GM03348 (cell line): ENCODE measurements around the gene CCK.
"Not testable (repeated sequence)": the region's sequence is repeated elsewhere in the genome, so short reads cannot be mapped to it uniquely, and the experiment has no call there.

Source experiments
- DNase-seq: peaks from one replicate; pipeline ENCODE4 v3.0.0; 2012; ENCODE audit warnings: low spot score

The CCK gene

GRCh38 chr3:42266085-42266484, at the start of gene CCK:
Gene CCK (minus strand): TSS chr3:42266185. CDS start chr3:42263630, 2,555 bp downstream.
- no peak for DNase-seq

DNA sequence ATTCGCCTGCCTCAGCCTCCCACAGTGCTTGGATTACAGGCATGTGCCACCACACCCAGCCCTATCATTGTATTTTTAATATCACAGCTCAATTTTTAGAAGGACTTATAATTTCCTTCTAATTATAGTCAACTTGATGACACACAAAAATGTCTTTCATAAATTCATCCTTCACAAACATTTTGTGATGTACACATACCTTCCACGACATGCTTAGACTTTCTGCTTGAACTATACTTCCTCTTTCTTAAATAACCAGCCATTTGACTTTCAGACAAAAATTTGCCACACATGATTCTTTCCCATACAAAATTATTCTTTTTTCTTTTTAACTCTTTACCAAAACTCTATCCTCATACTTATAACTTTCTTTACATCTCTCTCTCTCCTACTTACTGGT, 48.4 kb upstream of the CCK start:
- DNase-seq, result no peak

- DNase-seq, result no peak
These were observed 42.7 kb upstream of the CCK start for GRCh38 chr3:42308651-42309050.

DNA sequence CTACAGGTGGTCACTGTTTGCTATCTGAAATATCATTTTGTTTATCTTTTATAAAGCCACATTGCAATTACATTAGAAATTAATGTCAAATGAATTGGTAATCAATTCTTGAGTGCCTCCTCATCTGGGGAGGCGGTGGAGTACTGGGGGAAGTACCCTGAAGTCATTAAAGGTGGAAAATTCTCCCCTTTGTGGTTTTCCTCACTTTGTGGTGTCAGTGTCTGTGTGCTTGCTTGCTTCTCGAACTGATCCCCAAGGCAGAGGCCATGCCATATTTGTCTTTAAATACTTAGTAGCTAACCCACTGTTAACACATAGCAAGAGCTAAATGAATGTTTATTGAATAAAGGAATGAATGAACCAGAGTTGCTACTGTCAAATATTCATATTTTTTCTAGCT, 40.5 kb upstream of the CCK start:
- DNase-seq, result no peak

GRCh38 chr3:42302924-42303634, 37.1 kb upstream of the CCK start:
- no peak for DNase-seq

DNA sequence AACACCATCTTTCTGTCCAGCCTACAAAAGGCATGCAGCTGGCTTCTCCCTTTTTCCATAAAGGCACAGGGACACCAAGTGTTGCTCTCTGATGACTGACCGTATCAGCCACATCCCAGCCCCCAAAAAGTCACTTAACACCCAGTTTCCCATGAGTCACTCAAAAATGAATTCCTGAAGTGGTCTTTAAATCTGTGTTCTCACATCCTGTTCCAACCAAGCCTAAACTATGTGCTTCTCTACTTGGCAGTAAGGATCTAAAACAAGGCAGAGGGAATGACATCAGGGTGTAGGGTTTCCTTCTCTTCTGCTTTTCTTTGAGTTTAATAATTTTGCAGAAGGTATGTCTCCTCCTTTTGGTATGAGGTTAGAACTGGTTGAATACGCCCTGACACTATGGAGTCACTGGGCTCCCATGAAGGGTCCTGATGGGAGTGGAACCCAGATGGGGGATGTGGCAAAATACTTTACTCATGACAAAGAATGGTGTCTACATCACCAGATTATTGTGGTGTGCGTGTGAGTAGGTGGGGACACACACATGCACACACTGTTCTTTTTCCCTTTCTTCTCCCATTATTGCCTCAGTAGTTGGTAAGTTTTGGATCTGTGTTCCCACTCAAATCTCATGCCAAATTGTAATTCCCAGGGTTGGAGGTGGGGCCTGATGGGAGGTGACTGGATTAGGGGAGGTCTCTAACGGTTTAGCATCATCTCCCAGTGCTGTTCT, 35.6 kb upstream of the CCK start:
- no peak for DNase-seq

DNA sequence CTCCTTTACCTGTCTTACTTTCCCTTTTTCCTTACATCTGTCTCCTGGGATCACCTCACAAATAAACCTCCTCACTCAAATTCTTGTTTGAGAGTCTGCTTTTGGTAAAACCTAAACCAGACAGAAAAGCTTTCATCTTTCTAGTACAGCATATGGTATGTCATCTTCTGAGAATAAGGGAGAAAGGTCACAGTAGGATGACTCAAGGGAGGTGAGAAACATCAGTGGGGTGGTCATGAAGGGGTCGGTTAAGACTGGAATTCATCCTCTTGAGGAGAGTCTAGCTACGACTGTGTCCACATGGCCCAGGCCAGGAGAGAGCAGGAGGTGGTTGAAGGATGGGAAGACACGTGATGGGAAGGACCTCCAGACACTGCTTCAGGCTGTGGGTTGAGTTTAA, 34.8 kb upstream of the CCK start:
- no peak for DNase-seq

- peak; percentile 54 for DNase-seq
These were observed 34.0 kb upstream of the CCK start for GRCh38 chr3:42300013-42300412.

DNA sequence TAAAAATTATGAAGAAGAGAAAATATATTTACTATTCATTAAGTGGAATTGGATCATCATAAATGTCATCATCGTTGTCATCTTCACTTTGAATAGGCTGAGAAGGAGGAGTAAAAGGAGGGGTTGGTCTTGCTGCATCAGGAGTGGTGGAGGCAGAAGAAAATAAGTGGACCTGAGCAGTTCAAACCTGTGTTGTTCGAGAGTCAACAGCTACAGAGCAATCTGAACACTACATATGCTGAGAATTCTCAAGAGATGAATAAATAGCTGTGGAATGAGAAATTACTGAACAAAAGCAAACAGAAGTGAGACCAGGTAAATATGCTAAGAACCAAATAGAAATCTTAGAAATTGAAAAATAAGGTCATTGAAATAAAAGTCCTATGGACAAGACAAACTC, 32.3 kb upstream of the CCK start:
- DNase-seq, result no peak

GRCh38 chr3:42292009-42292408, 26.0 kb upstream of the CCK start:
- DNase-seq, result no peak

GRCh38 chr3:42290966-42291714, 25.2 kb upstream of the CCK start:
- DNase-seq, result no peak

DNA sequence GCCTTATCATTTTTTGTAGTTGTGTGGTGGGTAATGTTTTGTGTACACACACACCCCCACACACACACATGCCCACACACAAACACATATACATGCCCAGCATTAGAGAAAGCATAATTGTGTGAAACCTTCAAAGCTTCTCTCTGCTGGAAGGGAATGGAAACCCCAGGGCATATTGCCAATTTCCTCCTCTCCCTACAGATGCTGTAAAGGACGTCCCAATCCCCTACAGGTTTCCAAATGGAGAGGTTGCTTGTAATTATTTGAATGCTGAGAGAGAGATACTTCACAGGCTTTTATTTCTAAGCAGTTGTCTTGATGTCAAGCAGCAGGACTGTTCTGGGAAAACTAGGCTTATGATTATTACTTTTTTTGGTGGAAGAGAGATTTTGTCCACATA, 23.0 kb upstream of the CCK start:
- DNase-seq, result no peak

DNA sequence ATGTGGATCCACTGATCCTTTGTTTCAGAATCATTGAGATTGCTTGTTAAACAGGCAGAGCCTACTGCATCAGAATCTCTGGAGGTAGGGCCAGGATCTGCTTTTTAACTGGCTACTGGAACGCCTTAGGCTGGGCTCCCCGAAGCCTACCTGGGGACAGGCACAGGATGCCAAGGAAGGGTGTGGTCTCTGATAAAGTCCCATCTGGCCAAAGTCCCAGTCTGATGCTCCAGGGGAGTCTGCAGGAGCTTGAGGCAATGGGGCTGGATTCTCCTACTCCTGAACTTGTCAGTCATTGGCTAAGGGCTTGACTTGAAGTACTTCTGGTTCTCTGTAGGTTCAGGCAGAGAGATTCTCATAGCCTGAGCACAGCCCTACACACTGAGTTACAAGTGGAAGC, 22.4 kb upstream of the CCK start:
- DNase-seq, result no peak

GRCh38 chr3:42287423-42287822, 21.4 kb upstream of the CCK start:
- DNase-seq, result not testable (repeated sequence)

GRCh38 chr3:42277676-42278075, 11.7 kb upstream of the CCK start:
- DNase-seq, result no peak

DNA sequence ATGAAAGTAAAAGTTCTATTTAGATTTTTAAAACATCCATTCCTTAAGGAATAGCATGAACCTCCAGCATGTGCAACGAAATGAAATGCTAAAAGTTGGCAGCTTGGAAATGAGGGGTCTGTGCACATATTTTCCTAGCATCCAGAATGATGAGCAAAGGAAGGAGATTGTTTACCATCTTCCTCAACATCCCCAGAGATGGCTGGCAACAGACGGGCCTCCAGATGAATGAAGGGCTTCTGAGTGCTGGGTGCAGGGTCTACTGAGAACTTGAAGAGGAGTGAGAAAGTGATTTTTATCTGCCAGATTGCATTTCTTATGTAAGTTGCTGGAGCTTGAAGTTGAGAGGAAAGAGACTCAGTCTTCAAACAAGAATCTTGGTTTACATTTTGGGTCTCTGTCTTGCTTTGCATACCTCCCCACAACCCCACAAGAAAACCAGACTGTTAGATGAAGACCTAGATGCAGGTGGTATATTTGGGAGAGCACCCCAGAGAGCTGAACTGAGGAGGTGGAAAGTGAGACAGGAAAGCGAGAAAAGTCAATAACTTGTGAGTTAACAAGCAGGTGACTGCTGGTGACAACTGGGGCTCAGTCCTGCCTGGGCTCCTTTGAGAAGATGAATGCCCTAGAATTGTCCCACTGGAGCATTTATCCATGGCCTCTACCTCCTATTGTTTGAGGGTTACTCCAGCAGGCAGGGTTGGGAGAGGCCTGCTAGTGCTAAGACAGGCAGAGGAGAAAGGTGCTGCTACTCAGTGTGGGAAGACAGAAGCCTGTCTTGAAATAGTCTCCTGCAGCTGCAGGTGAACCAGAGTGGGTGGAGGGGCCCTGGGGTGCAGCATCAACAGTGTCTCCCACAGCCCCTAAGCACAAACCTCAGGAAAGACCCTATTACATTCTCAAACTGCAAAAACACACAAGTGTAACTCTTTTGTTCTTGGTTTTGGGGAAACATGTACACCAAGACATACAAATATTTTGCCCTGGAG, 10.5 kb upstream of the CCK start:
- no peak for DNase-seq

- no peak for DNase-seq
These were observed 9.2 kb upstream of the CCK start for GRCh38 chr3:42275217-42275616.

DNA sequence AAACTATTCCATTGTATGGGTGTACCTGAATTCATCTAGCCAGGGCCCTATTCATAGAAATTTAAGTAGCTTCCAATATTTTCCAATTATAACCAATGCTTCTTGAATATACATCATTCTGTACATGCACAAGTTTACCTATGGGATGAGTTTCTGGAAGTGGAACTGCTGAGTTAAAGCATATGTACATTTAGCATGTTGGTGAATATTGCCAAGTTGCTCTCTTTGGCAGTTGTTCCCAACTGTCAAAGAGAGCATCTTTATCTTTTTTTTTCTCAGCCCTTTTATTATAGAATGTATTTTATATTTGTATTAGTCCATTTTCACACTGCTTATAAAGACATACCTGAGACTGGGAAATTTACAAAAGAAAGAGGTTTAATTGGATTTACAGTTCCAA, 8.3 kb upstream of the CCK start:
- DNase-seq, result no peak

DNA sequence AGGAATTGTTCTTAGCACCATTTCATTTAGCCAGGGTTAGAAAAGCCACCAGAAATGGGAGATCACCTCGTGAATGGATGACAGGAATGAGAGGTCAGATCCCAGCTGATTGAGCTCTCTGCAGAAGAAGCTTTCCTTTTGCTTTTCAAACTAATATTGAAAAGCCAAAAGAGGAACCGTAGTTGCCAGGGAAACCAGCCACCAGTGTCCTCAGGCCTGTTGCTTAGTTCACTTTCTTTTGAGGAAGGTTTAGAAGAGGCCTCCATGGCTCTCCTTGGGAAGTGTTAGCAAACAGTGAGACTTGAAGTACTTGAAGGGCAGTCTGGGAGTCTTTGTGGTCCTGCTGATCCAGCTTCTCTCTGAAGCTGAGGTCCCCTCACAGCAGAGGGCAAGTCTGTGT, 7.4 kb upstream of the CCK start:
- DNase-seq, result no peak

DNA sequence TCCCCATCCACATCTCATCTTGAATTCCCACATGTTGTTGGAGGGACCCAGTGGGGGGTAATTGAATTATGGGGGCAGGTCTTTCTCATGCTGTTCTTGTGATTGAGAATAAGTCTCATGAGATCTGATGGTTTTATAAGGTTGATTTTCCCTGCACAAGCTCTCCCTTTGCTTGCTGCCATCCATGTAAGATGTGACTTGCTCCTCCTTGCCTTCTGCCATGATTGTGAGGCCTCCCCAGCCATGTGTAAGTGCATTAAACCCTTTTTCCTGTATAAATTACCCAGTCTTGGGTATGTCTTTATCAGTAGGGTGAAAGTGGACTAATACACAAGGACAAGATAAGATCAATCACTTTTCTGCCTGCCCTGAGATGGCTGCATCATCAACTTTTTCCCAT, 5.8 kb upstream of the CCK start:
- no peak for DNase-seq

DNA sequence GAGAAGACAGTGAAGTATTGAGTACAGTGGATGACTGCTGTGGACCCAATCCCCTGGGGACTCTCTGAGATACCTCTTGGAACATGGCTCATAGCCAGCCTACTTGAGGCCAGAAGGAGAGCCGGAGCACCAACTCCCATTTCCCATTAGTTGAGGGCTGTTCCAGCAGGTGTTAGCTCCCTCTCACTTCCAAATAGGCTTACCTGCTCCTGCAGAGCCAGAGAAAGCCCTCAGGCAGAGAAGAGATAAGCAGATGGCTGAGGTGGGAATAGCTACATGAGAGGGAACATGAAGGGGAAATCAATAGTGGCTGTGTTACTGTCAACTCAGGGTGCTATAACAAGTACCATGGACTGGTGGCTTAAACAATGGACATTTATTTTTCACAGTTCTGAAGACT, 4.6 kb upstream of the CCK start:
- DNase-seq, result no peak

DNA sequence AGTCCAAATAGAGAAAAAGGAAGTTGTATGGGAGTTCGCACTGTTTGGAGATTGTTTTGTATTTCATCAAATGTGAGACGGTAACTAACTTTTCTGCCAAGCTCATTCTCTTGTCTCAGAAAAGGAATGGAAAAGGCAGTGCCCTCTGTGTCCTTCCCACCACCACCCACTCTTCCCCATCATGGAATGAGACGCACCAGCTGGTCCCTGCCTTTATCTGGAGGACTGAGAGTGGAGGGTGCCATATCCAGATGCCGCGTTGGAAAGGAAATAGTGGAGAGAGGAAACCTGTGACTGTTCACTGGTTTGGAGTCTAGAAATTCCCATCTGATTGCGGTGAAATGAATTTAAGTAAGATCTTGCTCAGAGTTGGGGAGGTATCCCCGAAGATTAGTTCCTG, 3.7 kb upstream of the CCK start:
- DNase-seq, result no peak
